GM21528 (cell line): ENCODE data around the gene FMN1.

ENCODE experiments used
- ATAC-seq: cut with Tn5 transposase; IDR thresholded peaks from one replicate; pipeline ENCODE4 v1.9.1; 2021; ENCODE audit warnings: mild to moderate bottlenecking, moderate library complexity; ENCODE audit not compliant: unreplicated experiment, low FRiP score

The FMN1 gene

DNA sequence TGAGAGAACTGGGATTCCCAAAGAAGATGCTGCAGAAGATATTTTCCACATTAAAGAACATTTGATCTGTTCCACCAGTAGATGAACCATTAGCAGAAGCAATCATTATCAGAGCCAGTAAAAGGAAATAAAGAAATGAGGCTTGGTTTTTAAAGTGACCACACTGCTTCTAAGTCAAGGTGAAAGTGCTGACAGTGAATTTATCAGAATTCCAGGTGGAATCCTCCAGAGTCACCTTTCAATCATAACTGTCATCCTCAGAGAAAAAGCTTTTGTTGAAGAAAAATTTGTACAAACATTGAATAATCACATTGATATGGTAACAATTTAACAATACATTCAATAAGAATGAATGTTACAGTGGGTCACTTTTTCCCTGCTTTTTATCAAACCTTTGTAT, 376.9 kb downstream of the FMN1 start:
- ATAC-seq: no peak

GRCh38 chr15:32807331-32807730, 387.2 kb downstream of the FMN1 start:
- no peak for ATAC-seq

DNA sequence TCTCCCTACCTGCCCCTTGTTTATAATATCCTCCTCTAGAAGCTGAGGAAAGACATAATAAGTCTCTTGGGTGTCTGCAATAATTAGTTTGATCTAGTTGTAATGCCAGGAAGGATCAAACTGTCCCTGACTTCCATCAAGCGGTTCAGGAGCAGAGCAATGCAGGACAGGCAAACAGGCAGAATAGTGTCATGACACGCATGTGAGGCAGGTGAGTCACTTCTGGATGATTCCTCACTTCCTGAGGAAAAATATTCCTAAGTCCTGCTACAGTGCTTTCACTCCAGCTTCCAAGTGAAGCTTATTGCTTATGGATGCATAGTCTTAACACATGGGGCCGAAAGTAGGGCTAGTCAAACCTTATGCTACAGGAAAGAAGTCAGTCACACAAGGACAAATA, 390.9 kb downstream of the FMN1 start:
- no peak for ATAC-seq

DNA sequence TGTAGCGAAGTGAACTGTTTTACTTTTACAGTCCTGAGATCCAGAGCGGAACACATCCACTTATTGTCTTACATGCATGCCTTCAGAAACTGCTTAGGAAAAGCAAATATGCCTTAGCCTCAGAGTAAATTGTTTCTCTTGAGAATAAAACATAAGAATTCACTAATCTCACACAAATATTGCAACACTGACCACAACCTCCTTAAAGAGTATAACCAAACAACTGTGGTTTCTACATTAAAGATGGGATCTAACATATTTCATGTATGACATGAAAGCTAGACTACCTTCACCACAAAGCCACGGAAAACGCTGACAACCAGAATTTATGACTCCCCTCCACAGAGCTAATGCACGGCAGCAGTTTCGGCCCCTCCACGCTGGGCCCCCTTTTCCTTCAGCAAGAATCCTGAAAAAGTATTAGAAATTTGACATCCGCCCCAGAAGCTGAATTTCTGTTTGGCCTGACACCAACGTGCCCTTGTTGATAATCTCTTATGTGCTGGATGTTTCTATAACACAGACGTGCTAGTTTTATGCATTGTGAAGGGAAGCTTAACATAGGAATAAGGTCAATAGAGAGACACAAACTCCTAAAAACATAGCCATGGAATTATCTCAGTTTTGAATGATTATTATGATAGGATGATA, 392.1 kb downstream of the FMN1 start:
- ATAC-seq: no peak

GRCh38 chr15:32799936-32800535, 394.5 kb downstream of the FMN1 start:
- ATAC-seq: no peak

DNA sequence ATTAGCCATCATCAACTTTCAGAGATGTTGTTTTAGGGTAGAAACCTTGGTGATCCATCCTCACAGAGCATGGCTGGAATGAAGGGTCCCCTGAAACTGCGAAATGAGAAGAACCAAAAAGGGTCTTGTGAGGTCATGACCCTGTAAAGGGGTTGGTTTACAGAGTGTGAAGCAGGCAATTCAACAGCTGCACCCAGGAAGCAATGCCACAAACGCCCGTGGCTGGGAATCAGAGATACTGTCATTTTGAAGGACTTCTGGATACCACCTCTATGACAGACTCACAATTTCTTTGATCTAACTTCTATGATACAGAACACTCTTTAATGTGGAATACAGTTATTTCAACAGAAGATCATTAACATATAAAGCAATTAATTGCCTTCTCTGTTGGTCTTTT, 397.7 kb downstream of the FMN1 start:
- ATAC-seq: no peak

DNA sequence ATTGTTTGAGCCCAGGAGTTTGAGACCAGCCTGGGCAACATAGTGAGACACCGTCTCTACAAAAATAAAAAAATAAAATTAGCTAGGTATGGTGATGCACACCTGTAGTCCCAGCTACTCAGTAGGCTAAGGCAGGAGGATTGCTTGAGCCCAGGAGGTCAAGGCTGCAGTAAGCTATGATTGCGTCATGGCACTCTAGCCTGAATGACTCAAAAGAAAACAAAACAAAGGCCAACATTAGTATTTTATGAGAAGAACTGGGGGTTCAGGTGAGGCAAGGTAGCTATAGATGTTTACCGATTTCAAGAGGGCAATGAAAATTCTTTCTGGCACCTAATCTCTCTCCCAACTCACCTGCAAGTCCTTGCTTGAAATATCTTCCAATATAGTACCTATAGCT, 399.5 kb downstream of the FMN1 start:
- ATAC-seq: no peak

- ATAC-seq: no peak
Observed at GRCh38 chr15:32792436-32792835, 402.1 kb downstream of the FMN1 start.

DNA sequence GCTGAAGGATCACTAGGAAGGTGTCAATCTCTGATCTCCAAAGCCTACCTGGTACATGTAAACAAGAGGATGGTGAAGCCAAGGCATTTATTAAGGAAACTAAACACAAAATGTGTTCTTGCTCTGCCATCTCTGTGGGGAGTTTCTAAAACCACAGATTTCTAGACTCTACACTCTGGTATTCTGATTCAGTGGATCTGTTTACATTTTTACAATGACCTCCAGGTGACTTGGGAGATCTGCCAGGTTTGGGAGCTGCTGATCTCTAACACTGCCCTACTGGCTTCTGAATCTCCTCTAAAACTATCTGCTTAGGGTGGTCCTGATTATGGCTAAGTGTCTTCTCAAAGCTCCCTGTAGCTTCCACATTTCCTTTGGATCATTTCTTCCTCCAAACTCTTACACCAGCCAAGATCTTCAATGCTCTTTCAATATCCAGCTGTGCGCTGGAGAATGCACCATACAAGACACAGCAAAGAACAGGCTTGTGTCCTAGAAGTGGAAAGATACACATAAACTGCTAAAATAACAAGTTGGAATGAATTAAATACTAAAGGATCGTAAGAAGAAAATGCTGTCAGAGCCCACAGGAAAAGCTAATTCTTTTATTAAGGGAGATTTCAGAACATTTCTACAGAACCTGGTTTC, 404.0 kb downstream of the FMN1 start:
- ATAC-seq: no peak

DNA sequence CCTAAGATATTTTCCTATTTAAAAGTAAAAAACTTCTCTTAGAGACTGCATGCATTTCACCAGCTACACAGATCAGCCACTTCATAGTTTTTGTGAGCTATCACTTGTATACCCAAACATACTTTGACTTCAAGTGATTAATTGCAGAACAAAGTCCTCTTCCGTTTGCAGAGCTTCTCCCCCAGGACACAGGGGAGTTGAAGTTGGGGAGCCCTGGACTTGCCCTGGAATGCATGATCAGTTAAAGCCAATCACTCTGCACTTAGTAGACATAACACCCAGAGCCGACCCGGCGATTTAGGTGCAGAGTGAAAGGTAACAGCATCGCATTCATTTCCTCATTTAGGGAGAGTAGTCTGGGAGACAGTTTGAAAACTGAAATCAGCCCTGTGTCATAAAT, 406.6 kb downstream of the FMN1 start:
- ATAC-seq: no peak

DNA sequence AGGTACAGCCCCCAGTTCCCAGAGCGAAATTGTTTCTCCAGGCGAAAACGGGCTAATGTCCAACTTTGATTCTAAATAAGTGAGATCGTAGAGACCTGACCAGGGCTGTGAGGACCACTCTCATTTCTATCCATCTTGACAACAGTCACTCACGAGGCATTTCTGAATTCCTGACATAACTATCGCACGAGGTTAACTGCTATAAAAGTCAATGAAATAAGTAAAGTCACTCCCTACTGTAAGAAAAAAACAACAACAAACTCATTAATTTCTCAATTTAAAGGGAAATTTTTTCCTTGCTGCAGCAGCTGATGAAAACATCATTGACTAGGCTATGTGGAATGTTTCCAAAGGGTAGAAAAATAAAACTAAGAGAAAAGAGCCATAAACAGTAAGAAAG, 407.6 kb downstream of the FMN1 start:
- ATAC-seq: no peak

DNA sequence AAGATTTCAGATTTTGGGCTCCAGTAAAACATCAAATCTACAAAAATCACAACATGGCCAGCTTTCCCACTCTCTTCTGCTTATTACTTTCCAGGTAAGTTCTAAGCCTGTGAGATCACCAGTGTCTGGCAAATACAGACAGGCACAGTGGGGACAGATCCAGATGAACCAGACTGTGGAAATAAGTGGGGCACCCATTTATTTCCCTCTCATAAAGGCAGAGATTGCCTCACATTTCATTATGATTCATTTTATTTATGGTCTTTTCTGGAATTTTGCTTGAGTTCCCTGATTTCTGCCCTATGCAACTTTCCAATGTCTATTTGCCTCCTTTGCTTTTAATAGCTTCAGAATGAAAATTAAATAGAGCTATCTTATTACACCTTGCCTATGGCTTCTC, 409.9 kb downstream of the FMN1 start:
- no peak for ATAC-seq

DNA sequence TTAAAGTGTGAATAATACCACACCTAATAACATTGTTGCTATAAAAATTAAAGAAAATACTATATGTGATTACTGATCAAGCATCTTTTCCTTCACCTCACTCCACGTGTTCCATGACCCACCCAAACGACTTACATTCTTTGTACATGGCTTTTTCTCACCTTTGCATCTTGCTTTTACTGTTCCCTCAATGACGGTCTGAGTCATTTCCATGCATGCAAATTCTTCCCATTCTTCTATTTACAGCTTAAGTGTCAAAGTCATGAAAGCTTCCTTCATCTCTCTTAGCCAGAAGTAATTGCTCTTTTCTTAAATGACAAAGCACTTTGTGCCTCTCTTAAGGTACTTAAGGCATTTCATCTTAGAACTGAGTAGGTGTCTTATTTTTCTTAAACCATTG, 412.7 kb downstream of the FMN1 start:
- no peak for ATAC-seq

GRCh38 chr15:32778391-32779176, 415.9 kb downstream of the FMN1 start:
- no peak for ATAC-seq

DNA sequence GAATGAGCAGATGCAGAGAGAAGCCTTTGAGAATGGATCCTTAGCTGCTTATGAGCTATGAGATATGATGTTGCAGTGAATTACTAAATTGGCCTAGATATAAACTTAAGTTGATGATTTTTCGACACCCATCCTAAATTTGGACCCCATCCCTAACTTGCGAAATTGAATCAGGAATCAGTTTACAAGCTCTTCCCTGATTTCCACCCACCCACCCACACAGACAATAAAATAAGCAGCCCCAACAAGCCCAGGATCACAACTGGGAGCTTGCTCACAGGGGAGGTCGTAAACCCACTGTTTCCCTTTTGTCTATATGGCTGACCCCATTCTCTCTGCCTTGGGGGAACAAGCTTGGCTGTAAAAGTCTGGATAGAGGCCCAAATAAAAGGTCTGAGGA, 419.4 kb downstream of the FMN1 start:
- no peak for ATAC-seq

- no peak for ATAC-seq
Observed at GRCh38 chr15:32774022-32774421, 420.5 kb downstream of the FMN1 start.

DNA sequence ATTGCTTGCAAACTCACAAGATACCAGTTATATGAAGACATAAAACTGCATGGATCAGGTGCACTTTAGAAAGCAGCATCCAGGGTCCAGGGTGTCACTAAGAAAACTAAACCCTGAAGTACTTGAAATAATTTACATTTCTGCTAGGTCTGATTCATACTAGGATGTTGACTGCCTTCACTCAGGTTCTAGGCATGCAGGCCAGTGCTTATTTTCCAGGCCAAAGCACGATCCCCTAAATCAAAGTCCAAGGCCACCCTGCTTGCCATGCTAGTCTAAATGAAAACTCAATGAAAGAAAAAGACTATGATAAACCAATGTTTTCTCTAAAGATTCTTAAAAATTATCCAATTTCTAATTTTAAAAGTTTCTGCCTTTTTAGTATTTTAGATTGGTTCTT, 427.3 kb downstream of the FMN1 start:
- ATAC-seq: no peak

DNA sequence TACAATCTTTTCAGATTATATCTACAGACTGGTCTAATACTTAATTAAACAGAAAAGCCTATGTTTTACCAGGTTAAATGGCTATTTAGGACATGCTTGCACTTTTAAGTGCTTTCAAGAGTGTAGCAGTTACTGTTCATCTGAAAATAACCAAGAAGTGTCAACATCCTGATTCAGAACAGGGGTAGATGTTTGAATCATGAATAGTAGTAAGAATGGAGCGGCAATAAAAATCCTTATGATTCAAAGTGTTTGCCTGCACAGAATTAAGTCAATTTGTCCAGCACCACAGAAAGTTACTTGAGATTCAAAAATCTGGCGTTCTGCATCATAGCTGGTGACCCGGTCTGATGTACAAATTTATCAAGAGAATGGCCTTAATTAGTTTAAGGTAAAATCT, 428.4 kb downstream of the FMN1 start:
- no peak for ATAC-seq

DNA sequence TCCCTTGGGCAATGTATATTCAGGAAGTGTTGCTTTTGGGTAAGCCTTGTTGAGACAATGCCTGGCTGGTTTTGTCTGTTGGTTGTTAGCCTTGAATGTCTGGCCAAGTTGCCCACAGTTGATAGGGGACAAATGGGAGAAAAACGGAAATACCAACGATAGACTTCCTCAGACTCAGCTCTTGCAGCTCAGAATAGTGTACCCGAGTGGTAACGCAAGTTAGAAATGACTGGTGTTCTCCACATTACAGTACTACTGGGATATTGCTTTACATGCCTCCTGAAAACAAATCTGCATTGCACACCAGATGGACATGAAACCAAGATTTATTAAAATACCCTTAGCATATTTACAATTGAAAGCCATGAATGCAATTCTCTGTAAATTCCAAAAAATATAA, 429.3 kb downstream of the FMN1 start:
- no peak for ATAC-seq

DNA sequence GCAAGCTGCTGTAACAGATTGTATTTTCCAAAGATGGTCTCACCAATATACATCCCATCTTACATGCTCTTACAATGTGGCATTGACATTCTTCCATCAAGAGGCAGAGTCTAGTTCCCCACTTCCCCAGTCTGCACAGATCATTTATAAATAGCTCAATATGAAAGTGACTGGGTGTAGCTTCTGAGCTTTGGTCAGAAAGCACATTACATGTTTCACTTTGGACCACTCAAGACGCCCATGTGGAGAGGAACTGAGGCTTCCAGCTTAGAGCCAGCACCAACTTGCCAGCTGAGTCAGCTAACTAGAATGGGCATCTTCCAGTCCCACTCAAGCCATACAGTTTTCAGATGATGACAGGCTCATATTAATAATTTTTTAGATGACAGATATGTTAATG, 431.2 kb downstream of the FMN1 start:
- ATAC-seq: no peak

- no peak for ATAC-seq
Observed at GRCh38 chr15:32757426-32757825, 437.1 kb downstream of the FMN1 start.
